ENCODE data around the gene ZXDC. TPM values are rescaled to one million over a fixed set of nuclear protein-coding genes. Genes with fewer than 3 reads are reported as not detected.
A peak's percentile ranks its signal among the peaks of the same experiment; 100 is the strongest.

ZXDC gene
- polyA plus RNA-seq, 3 donors = 29.9 to 34.0 (median 31.6) TPM

DNA sequence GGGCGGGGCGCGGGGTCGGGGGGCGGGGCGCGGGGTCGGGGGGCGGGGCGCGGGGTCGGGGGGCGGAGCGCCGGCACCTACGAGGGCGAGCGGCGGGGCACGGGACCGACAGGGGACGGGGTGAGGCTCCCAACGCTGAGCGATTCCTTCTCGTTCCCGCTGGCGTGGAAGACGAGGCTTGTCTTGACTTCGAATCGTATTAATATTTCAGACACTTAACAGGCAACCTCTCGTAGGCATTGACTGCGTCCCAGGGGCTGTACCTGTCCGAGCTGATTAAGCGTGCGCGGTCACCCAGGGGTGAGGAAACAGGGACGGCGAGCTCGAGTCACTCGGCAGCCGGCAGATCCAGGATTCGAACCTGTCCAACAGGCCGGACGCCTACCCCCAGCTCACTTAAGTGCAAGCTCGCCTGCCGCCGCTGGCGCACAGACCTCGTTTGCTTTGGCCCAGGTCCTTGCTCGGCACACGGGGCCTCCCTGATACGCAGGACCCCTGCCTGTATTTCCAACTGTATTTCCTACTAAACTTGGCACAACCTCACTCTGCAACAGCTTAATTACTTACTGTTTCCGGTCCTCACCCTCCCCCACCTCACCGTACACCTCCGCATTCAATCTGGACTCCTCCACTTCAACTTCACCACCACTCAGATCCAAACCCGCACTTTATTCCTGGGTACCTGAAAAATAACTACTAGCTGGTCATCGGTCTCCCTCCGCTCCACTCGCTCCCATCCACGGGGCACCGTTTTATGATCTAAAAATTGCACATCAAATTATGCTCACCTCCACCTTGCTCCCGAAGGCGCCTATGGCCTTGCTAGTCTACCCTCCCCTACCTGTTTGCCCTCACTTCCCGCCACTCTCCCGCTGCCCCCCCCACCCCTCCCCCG, 722 bp upstream of the ZXDC start:
- DNase-seq (ENCODE audit: low read depth in 3 of 3, low spot score in 2 of 3) = peak in 2 of 3 donors; percentile 38 to 47

DNA sequence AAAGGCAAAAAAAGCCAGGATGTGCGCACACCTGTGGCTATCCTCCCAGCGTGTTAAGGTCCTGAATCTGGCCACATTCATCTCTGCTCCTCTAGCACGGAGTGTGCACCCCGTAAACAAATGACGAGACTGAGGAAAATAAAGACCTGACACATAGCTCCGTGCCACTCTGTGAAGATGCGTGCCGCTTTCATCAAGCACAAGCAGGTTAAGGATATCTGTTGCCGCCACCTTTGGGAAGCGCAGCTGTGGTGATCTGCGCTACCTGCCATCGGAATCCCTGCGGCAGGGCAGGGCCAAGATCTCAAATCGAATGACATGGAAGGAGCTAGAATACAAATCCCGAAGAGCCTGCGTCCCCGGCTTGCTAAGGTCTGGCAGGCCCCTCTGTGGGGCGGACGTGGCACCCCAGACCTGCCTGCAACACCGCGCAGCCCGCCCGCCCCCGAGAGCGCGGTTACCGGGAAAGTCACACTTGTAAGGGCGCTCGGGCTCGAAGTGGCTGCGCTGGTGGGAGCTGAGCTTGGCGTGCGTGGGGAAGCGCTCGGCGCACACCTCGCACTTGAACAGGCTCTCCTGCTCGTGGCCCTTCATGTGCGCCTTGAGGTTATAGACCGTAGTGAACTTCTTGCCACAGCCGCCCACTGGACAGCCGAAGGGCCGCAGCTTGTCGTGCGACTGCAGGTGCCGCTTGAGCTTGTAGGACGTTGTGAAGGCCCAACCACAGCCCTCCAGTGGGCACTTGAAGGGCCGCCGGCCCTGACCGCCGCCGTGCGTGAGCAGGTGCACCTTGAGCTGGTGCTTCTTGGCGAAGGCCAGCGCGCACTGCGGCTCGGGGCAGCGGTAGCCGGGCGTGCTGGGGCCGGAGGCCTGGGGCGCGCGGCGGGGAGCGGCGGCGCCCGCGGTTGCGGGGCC, 936 bp downstream of the ZXDC start:
- peak in 1 of 3 donors; percentile 23 for DNase-seq (ENCODE audit: low read depth in 3 of 3, low spot score in 2 of 3)

DNA sequence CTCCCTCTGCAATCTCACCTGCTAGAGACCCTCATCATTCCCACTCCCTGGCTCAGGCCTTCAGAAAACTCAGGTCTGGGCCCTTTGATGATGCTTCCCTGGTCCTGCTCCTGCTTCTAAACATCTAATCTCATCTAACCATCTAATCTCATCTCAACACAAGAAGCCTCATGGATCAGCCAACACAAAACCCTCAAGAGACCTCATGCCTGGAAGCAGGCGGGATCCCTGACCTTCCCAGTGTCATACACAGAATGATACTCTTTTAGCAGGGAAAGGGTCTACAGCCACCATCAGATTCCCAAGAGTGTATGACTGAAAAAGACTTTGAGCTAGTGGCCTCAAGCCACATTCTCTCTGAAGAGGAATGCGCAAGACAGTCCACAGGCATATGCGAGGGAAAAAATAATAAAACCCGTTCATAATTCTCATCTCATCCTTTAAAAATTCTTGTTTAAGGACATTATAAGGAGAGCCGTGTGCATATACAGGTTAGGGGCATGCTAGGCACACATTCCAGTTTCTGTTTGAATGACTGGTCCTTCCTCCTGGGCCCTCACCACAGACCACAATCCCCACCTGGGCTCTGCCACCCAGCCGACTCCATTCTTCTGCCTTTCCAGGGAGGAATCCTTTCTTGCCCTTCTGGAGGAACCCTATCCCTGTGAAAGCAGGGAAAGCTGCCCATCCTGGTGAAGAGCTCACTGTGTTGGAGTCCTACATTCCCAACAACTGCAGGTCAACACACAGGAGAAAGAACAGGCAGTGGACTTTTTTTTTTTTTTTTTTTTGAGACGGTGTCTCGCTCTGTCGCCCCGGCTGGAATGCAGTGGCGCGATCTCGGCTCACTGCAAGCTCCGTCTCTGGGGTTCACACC, 2.2 kb downstream of the ZXDC start:
- DNase-seq (ENCODE audit: low read depth in 3 of 3, low spot score in 2 of 3) = no peak

GRCh38 chr3:126472277-126473006, 3.2 kb downstream of the ZXDC start:
- DNase-seq (ENCODE audit: low read depth in 3 of 3, low spot score in 2 of 3) = no peak

DNA sequence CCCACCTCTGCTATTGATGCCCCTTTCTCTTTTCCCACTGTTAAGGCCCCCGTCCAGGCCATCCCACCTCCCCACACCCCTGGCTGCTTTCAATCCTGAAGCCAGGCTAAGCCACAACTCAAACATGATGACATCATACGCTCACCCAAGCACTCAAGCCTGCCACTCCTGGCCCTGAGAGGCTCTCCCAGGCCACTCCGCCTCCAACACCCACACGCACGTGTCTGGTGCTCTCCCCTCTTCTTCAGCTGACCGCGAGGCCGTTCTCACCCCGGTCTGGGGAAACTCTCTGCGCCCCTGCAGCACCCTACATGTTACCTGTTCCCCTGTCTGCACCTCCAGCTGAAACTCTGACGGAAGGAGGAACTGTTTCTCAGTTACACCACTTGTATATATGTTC, 6.2 kb downstream of the ZXDC start:
- no peak for DNase-seq (ENCODE audit: low read depth in 3 of 3, low spot score in 2 of 3)

GRCh38 chr3:126468028-126468891, 7.4 kb downstream of the ZXDC start:
- DNase-seq (ENCODE audit: low read depth in 3 of 3, low spot score in 2 of 3) = no peak

DNA sequence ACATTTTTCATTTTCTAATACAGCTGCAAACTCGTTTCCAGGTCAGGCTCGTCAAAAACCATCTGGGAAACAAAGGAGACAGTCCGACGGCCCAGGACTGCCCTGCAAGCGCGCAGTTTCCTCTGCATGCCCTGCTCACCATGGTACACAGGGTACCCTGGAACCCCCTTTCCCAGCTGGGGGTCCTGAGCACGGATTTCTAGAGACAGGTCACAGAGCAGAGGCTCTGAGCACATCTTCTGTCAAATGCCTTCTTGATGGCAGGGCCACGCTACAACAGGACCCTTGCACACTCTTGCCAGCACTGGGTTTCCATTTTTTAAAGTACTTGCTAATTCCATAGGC, 8.1 kb downstream of the ZXDC start:
- DNase-seq (ENCODE audit: low read depth in 3 of 3, low spot score in 2 of 3) = no peak

- no peak for DNase-seq (ENCODE audit: low read depth in 3 of 3, low spot score in 2 of 3)
Observed at GRCh38 chr3:126466886-126467610, 8.6 kb downstream of the ZXDC start.

DNA sequence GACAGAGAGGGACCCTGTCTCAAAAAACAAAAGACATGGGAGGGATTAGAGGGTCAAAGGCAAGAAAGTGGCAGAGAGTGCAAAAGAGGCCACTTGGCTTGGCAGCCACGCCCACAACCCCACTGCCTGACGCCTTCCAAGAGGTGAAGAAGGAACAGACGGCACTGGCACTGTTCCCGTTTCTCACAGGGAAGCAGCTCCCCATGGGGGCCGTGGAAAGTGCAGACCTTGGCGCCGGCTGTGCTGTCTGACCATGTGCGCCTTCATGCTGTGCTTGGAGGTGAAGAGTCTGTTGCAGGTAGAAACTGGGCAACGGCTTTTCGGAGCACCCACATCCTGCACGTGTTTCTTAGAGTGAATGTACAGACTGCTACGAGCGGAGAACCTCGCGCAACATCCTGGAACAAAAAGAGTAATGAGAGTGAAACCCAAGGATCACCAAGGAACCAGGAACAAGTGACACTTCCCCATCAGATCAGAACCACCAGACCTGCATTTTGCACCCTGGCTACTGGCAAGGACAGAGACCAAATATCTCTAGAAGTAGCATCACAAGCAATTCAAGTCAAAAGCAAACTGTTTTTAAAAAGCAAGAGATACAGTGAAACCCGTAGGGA, 9.7 kb downstream of the ZXDC start:
- DNase-seq (ENCODE audit: low read depth in 3 of 3, low spot score in 2 of 3) = no peak

GRCh38 chr3:126464997-126465396, 10.7 kb downstream of the ZXDC start:
- DNase-seq (ENCODE audit: low read depth in 3 of 3, low spot score in 2 of 3) = no peak

DNA sequence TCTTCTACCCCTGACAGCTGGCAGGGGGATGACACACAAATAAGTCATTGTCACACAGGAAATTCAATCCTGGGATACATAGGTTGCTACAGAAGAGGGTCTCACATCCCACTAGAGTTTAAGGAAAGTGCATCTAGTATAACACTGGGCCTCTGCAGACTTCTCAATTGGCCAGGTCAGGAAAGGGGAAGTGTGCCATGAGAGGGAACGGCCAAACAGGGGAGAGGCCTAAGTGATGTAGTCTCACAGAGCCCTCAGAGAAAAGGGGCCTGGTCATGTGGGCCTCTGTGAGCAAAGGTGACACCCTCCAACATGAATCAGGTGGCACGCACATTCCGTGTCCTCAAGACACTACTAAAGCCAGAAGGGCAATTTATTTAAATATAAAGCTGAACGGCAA, 11.2 kb downstream of the ZXDC start:
- DNase-seq (ENCODE audit: low read depth in 3 of 3, low spot score in 2 of 3) = no peak

GRCh38 chr3:126464093-126464492, 11.6 kb downstream of the ZXDC start:
- DNase-seq (ENCODE audit: low read depth in 3 of 3, low spot score in 2 of 3) = no peak

DNA sequence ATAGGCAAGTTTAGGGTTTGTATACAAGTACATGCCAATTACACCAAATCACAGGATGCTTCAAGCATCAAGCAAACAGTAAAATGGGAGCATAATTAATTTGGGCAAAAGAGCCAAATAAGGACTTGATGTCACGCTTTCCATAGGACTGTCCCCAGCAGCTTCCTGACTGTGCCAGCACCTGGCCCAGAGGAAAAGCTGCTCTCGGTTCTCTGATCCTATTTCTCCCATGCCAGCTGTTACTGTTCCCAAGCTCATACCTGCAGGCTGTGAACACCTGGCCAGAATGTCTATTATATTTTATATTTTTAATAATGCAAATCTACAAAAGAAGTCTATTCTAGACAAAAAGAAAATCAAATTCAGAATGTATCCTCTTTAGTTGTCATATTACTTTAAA, 12.2 kb downstream of the ZXDC start:
- DNase-seq (ENCODE audit: low read depth in 3 of 3, low spot score in 2 of 3) = no peak

GRCh38 chr3:126461450-126462070, 14.1 kb downstream of the ZXDC start:
- no peak for DNase-seq (ENCODE audit: low read depth in 3 of 3, low spot score in 2 of 3)

- DNase-seq (ENCODE audit: low read depth in 3 of 3, low spot score in 2 of 3) = no peak
Observed at GRCh38 chr3:126460381-126460780, 15.3 kb downstream of the ZXDC start.

DNA sequence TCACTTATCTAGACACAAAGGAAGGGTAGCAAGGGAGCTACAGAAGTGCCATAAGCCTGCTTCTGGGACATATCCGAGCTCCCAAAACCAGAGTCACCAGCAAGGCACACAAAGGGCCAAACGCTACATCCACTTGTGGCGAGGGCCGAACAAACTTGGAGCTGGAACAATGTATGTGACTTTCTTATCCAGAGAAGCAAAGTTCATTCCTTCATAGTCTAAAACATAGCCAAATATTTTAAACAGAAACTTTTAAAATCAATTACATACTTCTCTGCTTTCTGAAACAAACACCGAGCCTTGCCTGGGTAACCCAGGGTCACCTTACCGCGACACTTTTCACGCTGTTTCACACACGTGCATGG, 15.9 kb downstream of the ZXDC start:
- DNase-seq (ENCODE audit: low read depth in 3 of 3, low spot score in 2 of 3) = no peak

DNA sequence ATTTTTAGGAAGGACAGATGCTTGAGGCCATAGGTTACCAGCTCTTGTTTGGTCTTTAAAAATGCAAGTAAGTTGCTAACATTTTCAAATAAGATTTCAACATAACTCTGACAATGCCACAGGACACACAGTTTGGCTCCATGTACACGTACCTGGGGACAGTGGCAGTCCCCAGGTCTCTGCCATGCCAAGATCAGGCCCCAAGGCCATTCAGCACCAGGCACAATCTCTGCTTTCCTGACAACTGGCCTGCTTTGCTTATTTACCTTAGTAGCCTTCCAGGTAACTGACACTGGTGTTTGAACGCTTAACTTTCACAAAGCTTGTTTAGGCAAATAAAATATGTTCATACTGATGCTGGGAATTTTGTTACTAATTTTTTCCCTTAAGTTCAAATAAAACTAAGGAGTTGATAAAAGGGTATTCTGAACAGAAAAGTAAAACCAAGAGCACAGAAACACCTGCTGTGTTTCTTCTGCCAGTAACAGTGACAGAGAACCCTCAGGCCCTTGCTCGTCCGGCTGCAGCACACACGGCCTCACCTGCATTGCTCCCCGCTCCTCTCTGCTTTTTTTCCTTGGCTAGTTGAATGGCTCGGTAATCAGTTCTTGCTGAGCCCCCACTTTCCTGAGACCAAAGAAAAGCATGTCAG, 16.5 kb downstream of the ZXDC start:
- no peak for DNase-seq (ENCODE audit: low read depth in 3 of 3, low spot score in 2 of 3)
